Retina (tissue), 1 donor: ENCODE measurements around the gene MBD5.

Source experiments
- DNase-seq: peaks from one replicate; pipeline ENCODE4 v3.0.0-alpha.2; 2016

MBD5 gene

DNA sequence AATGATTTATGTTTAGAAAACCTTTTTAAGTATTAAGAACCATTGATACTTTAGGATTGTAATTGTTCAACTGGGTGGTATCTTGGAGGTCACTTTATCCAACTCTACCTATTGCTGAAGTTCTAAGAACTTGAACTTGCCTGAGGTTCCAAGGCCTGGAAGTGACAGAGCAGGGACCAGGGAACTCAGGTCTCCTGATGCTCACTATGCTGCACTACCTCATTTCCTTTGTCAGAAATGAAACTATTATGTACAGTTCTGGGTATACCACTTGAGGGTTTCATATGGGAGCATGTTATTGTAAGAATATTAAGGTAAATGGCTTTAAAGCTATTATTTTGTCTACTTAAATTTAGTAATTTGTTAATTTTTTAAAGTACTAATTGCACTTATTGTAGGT lies 3.0 kb downstream of the MBD5 start:
- no peak for DNase-seq

DNA sequence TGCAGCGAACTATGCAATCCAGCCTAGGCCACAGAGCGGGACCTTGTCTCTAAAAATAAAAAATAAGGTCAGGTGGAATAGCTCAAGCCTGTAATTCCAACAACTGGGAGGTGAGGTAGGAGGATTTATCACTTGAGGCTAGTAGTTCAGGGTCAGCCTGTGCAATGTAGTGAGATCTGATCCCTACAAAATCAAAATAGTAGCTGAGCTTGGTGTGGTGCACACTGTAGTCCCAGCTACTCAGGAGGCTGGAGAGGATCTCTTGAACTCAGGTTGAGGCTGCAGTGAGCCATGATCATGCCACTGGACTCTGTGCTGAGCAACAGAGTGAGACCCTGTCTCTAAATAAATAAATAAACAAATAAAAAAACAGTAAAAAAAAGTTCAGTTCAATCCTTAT lies 5.7 kb downstream of the MBD5 start:
- DNase-seq = no peak

DNA sequence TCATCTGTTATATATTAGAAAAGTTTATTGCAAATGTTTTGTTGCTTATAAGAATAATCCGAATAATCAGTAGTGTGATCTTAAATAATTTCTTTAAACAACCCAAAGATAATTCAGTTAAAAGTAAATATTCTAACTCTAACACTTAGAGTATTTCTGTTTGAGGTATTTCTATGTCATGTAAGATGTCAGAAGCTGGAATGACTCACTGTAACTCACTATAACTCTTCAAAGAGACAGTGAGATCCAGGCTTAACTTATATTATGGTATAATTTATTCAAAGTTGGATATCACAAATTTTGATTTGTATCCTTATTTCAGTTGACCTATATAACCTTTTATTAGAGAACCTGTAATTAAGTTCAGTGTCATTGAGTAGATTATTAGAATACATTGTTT lies 6.9 kb downstream of the MBD5 start:
- DNase-seq = no peak

DNA sequence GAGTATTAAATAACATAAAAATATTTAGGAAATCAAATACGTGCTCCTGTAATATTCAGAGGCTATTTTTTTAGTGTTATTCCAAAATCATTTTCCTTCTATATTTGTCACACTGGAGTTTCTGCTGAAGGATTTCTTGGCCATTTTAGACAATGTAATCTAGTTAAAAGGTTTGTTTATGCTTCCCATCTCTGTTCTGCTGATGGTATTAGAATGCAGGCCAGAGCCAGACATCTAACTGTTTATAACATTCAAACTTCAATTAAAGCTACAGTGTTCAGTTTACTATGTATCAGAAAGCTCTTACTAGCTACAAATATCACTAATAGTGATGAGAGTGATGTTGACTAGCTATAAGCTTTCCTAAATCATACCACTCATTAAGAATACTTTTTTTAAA lies 7.9 kb downstream of the MBD5 start:
- no peak for DNase-seq

DNA sequence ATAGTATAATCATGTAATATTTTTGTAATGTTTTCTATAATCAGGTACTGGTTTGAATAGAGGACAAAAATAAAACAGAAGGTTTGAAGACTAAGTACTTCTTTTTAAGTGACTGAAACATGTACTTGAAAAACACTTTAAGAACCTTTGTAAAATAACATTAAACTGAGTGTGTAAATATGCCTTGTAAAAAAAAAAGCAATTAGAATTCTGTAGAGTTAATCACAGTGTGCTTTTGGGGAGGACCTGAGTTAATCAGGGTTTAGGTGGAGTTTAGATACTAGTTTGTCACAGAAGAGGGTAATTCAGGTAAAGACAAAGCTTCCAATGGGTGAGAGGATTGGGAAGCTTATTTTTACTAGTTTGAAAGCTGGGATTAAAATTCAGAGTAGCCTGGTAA lies 10.3 kb downstream of the MBD5 start:
- DNase-seq = no peak

DNA sequence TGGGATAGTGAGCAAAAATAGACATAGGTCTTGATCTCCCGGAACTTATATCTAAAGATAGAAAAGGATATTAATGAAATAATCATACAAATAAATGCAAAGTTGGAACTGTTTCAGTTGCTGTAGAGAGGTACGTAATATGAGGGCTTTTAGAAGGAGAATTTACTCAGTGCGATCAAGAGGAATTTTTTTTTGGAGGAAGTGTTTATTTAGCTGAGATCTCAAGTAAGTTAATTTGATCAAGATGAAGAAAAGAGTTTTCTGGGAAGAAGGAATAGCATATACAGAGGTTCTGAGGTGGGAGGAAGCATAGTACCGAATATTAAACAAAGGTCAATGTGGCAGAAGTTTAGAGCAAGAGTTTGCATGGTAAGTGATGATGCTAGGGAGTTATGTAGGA lies 11.3 kb downstream of the MBD5 start:
- DNase-seq = no peak

DNA sequence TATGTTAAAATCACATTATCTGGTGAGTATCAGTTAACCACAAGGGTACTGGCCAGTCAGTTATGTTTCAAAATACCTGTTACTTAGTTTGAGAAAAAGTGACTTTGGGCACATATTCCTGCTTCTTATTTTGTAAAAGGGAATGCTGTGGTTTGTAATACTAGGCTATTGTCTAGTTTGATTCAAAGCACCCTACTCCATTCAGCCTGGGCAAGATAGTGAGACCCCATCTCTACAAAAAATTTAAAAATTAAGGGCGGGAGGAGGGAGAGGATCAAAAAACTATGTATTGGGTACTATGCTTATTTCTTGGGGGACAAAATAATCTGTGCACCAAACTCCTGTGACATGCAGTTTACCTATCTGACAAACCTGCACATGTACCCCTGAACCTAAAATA lies 18.9 kb downstream of the MBD5 start:
- DNase-seq = no peak

GRCh38 chr2:148042219-148042618 lies 21.3 kb downstream of the MBD5 start:
- no peak for DNase-seq

- DNase-seq = no peak
Measured at GRCh38 chr2:148044322-148044721, 23.4 kb downstream of the MBD5 start.

DNA sequence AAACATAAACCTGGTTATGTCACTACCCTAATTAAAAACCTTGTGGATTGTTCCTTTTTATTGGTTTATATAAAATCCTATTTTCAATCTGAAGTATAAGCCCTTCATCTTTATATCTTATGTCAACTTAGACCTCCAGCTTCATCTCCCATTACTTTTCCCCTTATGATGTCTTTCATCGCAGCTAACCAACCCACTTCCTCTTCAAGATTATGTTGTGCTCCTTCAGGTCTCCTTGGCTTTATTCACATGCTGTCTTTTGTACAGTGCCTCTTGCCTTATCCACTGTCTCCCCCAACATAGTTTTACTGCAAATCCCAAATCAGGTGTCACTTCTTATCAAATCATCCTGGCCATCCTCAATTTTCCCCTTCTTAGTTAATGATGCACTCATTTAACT lies 25.9 kb downstream of the MBD5 start:
- DNase-seq = no peak

GRCh38 chr2:148048475-148049221 lies 27.8 kb downstream of the MBD5 start:
- DNase-seq = no peak

DNA sequence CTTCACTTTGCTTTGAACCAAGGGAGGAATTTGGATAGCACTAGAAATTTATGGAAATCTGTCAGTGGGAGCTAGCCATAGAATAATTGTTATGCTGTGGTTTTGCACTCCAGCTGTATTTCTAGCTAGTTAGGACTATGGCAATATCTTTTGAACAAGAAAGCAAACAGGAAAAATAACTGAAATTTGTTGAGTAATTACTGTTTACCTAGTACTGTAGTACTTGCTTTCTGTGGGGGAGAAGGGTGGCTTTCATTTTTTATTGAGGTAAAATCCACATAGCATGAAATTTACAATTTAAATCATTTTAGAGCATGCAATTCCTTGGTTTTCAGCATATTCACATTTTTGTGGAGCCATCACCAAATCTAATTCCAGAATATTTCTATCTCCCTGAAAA lies 28.4 kb downstream of the MBD5 start:
- DNase-seq = no peak

GRCh38 chr2:148052687-148053086 lies 31.8 kb downstream of the MBD5 start:
- DNase-seq = no peak

DNA sequence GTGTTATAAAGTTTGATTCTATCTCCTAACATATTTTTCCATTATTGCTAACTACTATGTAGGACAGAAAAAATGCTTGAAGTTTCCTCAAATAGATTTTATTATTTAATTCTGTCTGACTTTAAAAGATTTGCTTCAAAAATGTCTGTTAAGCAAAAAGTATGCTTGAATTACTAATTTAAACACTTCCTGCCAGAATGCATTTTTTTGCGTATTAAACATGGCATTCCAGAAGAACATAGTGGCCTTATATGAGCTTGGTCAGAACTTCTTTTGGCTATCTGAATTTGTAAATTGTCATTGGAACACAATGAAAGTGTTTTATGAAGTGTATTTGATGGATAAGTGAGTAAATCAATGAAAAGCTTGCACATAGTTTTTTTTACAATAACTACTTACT lies 37.8 kb downstream of the MBD5 start:
- DNase-seq = no peak

- DNase-seq = no peak
Measured at GRCh38 chr2:148063633-148064032, 42.7 kb downstream of the MBD5 start.

- no peak for DNase-seq
Measured at GRCh38 chr2:148065936-148066335, 45.0 kb downstream of the MBD5 start.

GRCh38 chr2:148067801-148068200 lies 46.9 kb downstream of the MBD5 start:
- no peak for DNase-seq

DNA sequence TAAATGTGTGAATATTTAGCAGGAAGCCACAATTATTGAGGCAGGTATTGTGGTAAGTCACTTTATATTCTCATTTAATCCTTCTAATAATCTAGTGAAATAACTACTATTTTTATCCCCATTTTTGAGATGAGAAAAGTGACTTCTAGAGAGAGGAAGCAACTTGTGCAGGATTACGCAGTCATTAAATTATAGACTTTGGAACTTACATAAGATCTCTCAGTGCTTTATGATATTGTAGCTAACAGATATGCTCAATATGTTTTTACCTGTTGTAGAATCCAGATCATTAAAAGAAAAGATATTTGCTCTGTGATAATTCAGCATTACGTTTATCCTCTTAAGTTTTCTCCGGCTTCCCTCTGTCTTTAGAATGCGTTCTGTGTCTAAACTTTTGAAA lies 50.5 kb downstream of the MBD5 start:
- no peak for DNase-seq

DNA sequence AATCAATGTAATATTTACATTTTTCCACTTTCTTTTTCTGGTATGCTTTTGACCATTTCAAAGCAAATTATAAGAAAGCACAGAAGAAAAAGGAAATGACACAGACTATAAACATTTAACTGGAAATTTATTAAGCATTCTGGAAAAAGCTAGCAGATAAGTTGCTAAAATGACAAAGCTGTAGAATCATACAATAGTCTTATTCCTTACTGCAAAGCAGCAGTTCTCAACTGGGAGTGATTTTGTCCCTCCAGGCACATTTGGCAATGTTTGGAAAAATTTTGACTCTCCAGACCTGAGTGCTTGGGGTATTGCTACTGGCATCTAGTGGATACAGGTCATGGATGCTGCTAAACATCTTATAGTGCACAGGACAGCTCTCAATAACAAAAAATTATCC lies 75.1 kb downstream of the MBD5 start:
- DNase-seq = no peak

GRCh38 chr2:148102641-148103040 lies 81.8 kb downstream of the MBD5 start:
- no peak for DNase-seq

GRCh38 chr2:148103946-148104345 lies 83.1 kb downstream of the MBD5 start:
- no peak for DNase-seq

- no peak for DNase-seq
Measured at GRCh38 chr2:148106331-148106730, 85.4 kb downstream of the MBD5 start.

DNA sequence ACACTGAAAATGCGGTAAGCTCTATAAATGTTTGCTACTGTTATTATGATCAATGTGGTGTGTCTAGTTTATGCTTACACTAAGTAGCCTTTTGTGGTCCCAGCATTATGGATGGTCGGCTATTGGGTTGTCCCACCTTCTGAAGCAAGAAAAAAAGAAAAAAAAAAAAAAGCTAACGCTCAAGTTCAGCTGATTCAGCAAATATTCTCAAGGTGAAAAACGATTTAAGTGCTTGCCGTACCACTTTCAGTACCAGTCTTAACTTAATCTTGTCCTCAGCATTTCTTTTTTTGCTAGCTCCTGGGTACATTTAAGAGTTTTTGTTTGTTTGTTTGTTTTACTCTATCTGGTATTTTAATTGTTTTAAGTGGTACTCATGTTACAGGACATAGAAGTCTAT lies 87.5 kb downstream of the MBD5 start:
- no peak for DNase-seq

DNA sequence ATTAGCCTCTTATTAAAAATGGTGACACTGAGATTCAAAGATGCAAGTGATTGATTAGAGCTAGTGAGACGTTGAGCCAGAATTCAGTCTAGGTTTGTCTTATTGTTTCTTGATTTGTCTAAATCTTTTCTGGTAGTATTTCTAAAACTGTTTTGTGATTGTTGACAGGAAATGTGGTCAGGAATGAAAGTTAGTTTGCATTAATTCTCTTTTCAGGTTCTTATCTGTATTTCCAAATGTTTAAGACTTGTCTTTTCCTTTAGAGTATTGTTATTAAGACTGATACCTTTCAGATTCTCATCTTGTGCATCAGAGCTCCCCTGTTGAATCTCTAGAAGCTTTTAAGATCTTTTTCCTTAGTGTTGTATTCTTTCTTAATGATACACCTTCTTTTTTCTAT lies 89.3 kb downstream of the MBD5 start:
- DNase-seq = no peak

- no peak for DNase-seq
Measured at GRCh38 chr2:148122788-148123187, 101.9 kb downstream of the MBD5 start.

DNA sequence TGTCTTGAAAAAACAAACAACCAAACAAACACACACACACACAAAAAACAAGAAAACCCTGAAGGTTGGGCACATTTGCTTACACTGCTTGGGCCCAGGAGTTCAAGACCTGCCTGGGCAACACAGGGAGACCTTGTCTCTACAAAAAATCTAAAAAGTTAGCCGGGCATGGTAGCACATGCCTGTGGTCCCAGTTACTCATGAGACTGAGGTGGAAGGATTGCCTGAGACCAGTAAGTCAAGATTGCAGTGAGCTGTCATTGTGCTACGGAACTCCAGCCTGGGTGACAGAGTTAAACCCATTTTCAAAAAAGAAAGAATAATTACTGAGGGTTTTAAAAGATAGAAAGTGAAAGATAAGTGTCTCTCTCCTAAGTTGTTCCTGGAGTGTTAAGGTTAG lies 103.4 kb downstream of the MBD5 start:
- no peak for DNase-seq
